Bladder microvascular endothelial cell (primary cell): ENCODE results near the gene MAP3K3. TPM values are rescaled to one million over a fixed set of nuclear protein-coding genes. Genes with fewer than 3 reads are reported as not detected.

Experiments
- total RNA-seq: library from RNA; depleted of rRNA; stranded (reverse); fragments of >200 nt; gene quantifications from 2 replicates; pipeline ENCODE4 v1.2.3, GENCODE V29; 2014

The MAP3K3 gene
- total RNA-seq: 87.6 and 132 TPM in 2 replicates

DNA sequence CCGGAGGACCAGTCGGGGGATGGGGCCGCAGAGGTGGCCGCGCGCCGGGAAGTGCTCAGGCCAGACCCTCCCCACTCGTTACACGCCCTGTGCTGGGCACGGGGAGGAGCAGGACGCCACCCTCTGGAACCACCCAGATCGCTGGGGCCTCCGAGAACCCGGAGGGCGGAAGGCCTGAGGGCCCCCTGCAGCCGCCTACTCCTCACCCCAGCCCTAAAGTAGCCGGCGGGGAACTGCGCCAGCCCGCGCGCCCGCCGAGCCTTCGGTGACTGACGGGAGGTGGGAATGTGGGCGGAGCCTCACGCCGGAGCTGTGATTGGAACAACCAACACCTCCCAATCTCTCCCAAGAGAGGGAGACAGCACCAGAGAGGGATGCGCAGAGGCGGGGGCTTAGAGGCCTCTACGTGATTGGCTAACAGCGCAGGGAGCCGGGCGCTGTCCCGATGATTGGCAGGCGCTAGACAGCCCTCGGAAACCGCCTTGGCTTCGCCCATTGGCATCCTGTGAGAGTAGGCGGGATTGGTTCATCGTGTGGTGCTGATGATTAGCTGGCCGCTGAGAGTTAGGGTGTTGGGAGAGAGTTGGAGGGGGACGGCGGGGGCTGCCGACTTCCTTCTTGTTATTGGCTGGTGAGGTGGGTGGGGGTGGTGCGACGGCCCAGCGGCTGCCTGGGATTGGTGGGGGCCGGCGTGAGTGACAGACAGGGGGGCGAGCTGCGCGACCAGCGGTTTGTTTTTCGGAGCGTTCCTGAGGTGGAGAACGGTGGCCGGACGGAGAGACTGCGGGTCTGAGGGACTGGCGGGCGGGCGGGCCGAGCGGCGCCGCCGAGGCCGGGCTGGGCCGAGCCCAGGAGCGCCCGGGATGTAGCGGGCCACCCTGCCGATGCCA, at the start of gene MAP3K3:
Gene MAP3K3 (plus strand): TSS at position 734 of the 890 bp plus-strand sequence. CDS start 343 bp downstream, outside the sequence.

DNA sequence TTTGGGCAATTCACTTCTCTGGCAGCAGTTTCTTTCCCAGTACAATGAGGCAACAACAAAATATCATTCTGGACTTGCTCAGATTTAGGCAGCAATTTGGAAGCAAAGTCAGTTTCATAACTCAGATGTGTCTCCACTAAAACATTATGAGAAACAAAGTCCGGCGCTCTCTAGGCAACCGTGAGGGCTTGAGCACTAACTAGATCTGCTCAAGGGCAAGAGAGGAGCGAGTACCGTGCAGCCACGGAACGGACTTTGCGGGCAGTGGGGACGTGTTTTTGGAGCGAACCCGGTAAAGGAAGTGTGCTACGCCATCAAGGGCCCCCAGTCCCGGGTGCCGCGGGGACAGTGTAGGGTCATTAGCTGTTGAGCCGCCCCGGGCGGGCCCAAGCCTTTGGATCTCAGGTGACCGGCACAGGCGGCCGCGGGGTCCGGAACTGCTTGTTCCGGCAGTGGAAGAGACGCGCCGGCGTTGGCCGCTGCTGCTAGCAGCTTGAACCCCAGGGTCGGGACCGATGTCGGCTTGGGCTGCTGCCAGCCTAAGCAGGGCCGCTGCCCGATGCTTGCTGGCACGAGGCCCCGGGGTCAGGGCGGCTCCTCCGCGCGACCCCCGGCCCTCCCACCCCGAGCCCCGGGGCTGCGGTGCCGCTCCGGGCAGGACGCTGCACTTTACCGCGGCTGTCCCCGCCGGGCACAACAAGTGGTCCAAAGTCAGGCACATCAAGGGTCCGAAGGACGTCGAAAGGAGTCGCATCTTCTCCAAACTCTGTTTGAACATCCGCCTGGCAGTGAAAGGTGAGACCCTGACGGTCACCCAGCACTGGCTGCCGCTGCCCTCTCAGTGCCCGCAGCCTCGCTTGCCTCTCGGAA, 21.4 kb upstream of the MAP3K3 start, which contains the start of gene TACO1:
Gene TACO1 (plus strand): TSS at position 327 of the 870 bp plus-strand sequence. CDS start 189 bp downstream, at position 516.

DNA sequence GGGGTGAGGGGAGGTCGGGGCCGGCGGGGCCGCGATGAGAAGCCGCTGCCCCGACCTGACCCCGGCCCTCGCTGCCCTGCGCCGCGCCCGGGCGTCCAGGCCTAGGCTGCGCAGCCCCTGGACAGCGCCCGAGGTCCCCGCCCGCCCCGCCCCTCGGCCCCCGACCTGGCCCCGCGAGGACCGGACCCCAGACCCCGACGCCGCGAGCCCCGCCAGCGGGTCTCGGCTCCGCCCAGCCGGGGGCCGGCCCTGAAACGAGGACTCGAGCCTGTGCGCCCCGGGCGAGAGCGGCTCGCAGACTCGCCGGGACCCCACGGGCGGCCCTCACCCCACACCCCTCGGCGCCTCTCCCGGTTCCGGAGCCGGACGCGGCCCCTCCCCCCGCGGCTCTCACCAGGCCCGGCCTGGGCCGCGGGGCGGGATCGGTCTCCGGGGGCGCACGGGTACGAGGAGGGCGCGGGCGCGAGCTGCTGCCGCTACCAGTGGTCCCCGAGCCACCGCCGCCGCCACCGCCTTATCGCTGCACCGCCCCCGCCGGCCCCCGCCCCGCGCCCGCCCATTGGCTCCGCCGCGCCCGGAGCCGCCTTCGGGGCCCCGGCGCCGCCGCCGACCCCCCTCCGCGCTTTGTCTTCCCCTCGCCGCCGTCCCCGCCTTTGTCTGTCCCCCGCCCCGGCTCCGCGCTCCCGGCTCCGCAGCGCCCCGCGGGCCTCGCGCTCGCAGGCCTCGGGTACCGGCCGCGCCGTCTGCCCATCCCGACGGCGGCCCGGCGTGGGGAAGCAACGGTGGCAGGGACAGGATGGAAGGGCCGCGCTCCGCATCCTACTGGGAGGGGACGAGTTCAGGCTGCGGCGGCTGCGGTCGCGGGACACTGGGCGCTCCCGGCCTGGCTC, 77.7 kb downstream of the MAP3K3 start, which contains the start of gene LIMD2:
Gene LIMD2 (minus strand): TSS at position 488 of the 890 bp plus-strand sequence. CDS start 827 bp downstream, outside the sequence.

DNA sequence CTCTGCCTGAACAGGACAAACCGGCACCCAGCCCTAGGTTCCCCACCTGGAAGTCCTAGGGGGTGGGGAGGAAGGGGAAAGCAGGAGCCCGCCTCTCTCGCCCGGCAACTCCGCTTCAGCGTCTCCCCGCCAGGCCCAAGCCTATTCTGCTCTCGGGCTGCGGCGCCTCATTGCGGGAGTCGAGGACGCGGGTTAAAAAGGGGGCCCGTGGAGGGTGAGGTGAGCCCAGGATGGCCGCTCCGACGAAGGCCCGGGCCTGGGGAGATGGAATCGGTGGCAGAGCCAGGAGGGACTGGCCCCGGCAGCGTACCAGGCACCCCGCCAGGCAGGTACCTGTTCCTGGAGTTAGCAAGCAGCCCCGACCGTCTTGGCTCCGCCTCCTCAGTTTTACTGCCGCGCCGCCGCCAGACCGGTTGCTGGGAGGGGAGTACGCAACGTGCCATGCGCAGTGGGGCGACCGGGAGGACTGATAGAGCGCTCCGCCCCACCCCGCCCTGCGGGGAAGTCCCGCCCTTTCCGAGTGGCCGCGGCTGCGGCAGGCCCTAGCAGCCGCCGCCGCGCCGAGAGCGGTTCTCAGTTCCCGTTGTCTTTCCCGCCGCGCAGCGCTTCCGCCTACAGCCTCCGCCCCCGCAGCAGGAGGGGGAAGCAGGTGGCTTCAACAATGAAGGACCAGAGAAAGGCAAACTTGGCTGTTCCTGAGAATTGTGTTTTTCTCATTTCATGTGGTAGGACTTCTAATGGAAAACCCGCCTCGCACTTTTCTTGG, 119.4 kb downstream of the MAP3K3 start, which contains the start of gene STRADA:
Gene STRADA (minus strand): TSS at position 392 of the 766 bp plus-strand sequence. CDS start 13,430 bp downstream, outside the sequence.

Other genes starting within 250 kb of the MAP3K3 start
- gene CYB561, start 176.1 kb upstream of the MAP3K3 start, total RNA-seq: 20.1 and 36.4 TPM in 2 replicates
- 86.7 and 181 TPM in 2 replicates for gene ACE, start 145.4 kb upstream of the MAP3K3 start, total RNA-seq
- gene KCNH6, start 99.1 kb upstream of the MAP3K3 start, total RNA-seq: 0.06 TPM in 1 of 2 replicates, not detected in the other
- 14.9 and 39.4 TPM in 2 replicates for gene DCAF7, start 71.9 kb upstream of the MAP3K3 start, total RNA-seq
- 15.1 and 16.9 TPM in 2 replicates for gene TACO1, start 21.5 kb upstream of the MAP3K3 start, total RNA-seq
- gene LIMD2, start 77.7 kb downstream of the MAP3K3 start, total RNA-seq: 16.8 and 47.2 TPM in 2 replicates
- 11.2 and 34.4 TPM in 2 replicates for gene STRADA, start 119.4 kb downstream of the MAP3K3 start, total RNA-seq
- 55.9 and 156 TPM in 2 replicates for gene CCDC47, start 151.2 kb downstream of the MAP3K3 start, total RNA-seq
- 42.3 and 118 TPM in 2 replicates for gene DDX42, start 151.8 kb downstream of the MAP3K3 start, total RNA-seq
- gene PSMC5, start 205.0 kb downstream of the MAP3K3 start, total RNA-seq: 75.3 and 103 TPM in 2 replicates
- gene FTSJ3, start 205.2 kb downstream of the MAP3K3 start, total RNA-seq: 60.9 and 67.0 TPM in 2 replicates
- gene SMARCD2, start 220.3 kb downstream of the MAP3K3 start, total RNA-seq: 55.8 and 65.7 TPM in 2 replicates